ENCODE measurements around the gene DDX25. TPM values are rescaled to one million over a fixed set of nuclear protein-coding genes. Genes with fewer than 3 reads are reported as not detected.
A peak's percentile ranks its signal among the peaks of the same experiment; 100 is the strongest.

DDX25 gene
- polyA plus RNA-seq, 1 donor (not counting 4 experiments of a cell fraction or from before 2014, with no cell fraction given), result 0.12 TPM

- no peaks in the 10 kb centered on the region for H3K79me2 ChIP-seq (ENCODE audit: control insufficient read depth, insufficient read depth, low read length)
- FAIRE-seq, result no peak
- H3K9me1 ChIP-seq (ENCODE audit: control insufficient read depth, extremely low read depth, insufficient read depth, low read length), result no peaks in the 10 kb centered on the region
- DNase-seq (ENCODE audit: low read depth, low spot score), result no peak
- TF ChIP-seq CTCF (optimal IDR thresholded peaks at IDR 0.05 in 1 of 3, IDR thresholded peaks at IDR 0.05 in 1 of 3, conservative IDR thresholded peaks at IDR 0.05 in 1 of 3; ENCODE audit: extremely low read depth in 1 of 3, insufficient read depth in 2 of 3, low read length in 3 of 3), result no peak
- no peak for TF ChIP-seq EZH2 (IDR thresholded peaks at IDR 0.05; ENCODE audit: low read length)
- no peak overlapping the region for H3K4me3 ChIP-seq (ENCODE audit: control insufficient read depth in 2 of 3, extremely low read depth in 1 of 3, insufficient read depth in 2 of 3, low read depth in 1 of 3, low read length in 3 of 3)
- dilution Hi-C loops (cut with MboI; ENCODE audit: extremely low pct_ligation_motif_present, low sequenced_read_pairs), result no loop called here
- H3K27me3 ChIP-seq (ENCODE audit: control insufficient read depth, extremely low read depth, insufficient read depth, low read length), result no peaks in the 10 kb centered on the region
- H3K4me1 ChIP-seq (ENCODE audit: control insufficient read depth, extremely low read depth, insufficient read depth, low read length), result no peaks in the 10 kb centered on the region
- H3K36me3 ChIP-seq (ENCODE audit: control insufficient read depth in 2 of 2, extremely low read depth in 1 of 2, insufficient read depth in 2 of 2, low read length in 2 of 2), result no peaks in the 10 kb centered on the region
- H2AFZ ChIP-seq (ENCODE audit: control insufficient read depth, low read length), result no peak overlapping the region
- H3K9ac ChIP-seq (ENCODE audit: control insufficient read depth, extremely low read depth, insufficient read depth, low read length), result no peak overlapping the region
- H3K4me2 ChIP-seq (ENCODE audit: control insufficient read depth, extremely low read depth, insufficient read depth, low read depth, low read length), result no peak overlapping the region
- no peak overlapping the region for H3K27ac ChIP-seq (ENCODE audit: control insufficient read depth, insufficient read depth, low read length)
- no peaks in the 10 kb centered on the region for H4K20me1 ChIP-seq (ENCODE audit: control insufficient read depth, extremely low read depth, insufficient read depth, low read length)
- H3K9me3 ChIP-seq (ENCODE audit: control insufficient read depth, low read depth, low read length), result no peaks in the 10 kb centered on the region
Measured at GRCh38 chr11:125869521-125869920, 34.8 kb upstream of the DDX25 start.

DNA sequence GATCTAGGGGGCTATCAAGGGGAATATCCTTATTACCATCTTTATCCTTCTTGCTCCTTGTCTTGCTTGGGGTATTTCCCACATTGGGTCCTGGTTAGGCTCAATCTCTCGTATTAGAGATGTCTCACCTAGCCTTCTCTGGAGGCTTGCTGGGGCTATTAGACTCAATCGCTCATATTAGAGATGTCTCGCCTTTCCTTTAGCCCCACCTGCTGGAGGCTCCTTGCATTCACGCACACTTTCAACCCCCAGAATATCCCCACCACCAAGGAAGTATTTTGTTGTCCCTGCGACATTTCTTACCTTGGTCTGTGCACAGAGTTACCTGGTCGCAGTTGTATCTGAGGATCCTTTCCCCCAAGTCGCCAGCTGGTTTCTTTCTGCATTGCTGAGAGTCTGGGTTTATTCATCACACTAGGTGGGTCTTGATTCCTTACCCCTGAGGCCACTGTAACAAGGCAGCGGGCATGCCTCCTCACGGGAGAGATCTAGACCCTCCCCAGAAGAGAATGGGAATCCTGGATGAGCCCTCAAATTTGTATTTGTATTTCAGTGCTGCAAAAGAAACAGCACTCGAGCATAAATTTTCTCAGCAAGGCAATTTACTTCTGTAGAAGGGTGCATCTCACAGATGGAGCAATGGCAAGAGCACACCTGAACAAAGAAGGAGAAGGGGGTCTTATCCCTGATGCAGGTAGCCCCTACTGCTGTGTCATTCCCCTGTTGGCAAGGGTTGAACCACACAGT lies 32.7 kb upstream of the DDX25 start:
- Histone ChIP-seq H3K4me1 (ENCODE audit: control insufficient read depth, extremely low read depth, insufficient read depth, low read length) (no peaks in the 10 kb centered on the region), H3K27me3 (ENCODE audit: control insufficient read depth, extremely low read depth, insufficient read depth, low read length) (no peaks in the 10 kb centered on the region), H3K9me1 (ENCODE audit: control insufficient read depth, extremely low read depth, insufficient read depth, low read length) (no peaks in the 10 kb centered on the region), H4K20me1 (ENCODE audit: control insufficient read depth, extremely low read depth, insufficient read depth, low read length) (no peaks in the 10 kb centered on the region), H3K4me2 (ENCODE audit: control insufficient read depth, extremely low read depth, insufficient read depth, low read depth, low read length) (no peak overlapping the region), H3K9me3 (ENCODE audit: control insufficient read depth, low read depth, low read length) (no peaks in the 10 kb centered on the region), H2AFZ (ENCODE audit: control insufficient read depth, low read length) (no peak overlapping the region), H3K9ac (ENCODE audit: control insufficient read depth, extremely low read depth, insufficient read depth, low read length) (no peak overlapping the region), H3K36me3 (ENCODE audit: control insufficient read depth in 2 of 2, extremely low read depth in 1 of 2, insufficient read depth in 2 of 2, low read length in 2 of 2) (no peaks in the 10 kb centered on the region), H3K27ac (ENCODE audit: control insufficient read depth, insufficient read depth, low read length) (no peak overlapping the region), H3K4me3 (ENCODE audit: control insufficient read depth in 2 of 3, extremely low read depth in 1 of 3, insufficient read depth in 2 of 3, low read depth in 1 of 3, low read length in 3 of 3) (no peak overlapping the region), H3K79me2 (ENCODE audit: control insufficient read depth, insufficient read depth, low read length) (no peaks in the 10 kb centered on the region)
- TF ChIP-seq EZH2 (IDR thresholded peaks at IDR 0.05; ENCODE audit: low read length), result no peak
- TF ChIP-seq CTCF (optimal IDR thresholded peaks at IDR 0.05 in 1 of 3, IDR thresholded peaks at IDR 0.05 in 1 of 3, conservative IDR thresholded peaks at IDR 0.05 in 1 of 3; ENCODE audit: extremely low read depth in 1 of 3, insufficient read depth in 2 of 3, low read length in 3 of 3), result peak; percentile 43 to 45 (median 45)
- no peak for FAIRE-seq
- no peak for DNase-seq (ENCODE audit: low read depth, low spot score)
- dilution Hi-C loops (cut with MboI; ENCODE audit: extremely low pct_ligation_motif_present, low sequenced_read_pairs), result no loop called here
